Right lobe of liver (tissue), 6 donors: ENCODE data around the gene ALCAM. TPM values are rescaled to one million over a fixed set of nuclear protein-coding genes. Genes with fewer than 3 reads are reported as not detected.

Experiments
- ATAC-seq, 4 donors: fragments of 200-7000 bp; cut with Tn5 transposase; one replicate each; pipeline ENCODE4 v1.9.1; 2020; ENCODE audit warnings: mild to moderate bottlenecking in 4 of 4, moderate library complexity in 4 of 4
- DNase-seq, 3 donors: peaks; one replicate each; pipeline ENCODE4 v3.0.0-alpha.2; 2020
- H3K27ac ChIP-seq, 3 donors: fragments of 200-600 bp; one replicate each; pipeline ENCODE4 v1.8.0; 2022
- H3K27me3 ChIP-seq, 2 donors: fragments of 200-600 bp; one replicate each; pipeline ENCODE4 v1.8.0; 2022
- H3K36me3 ChIP-seq, 4 donors: fragments of 200-600 bp; sonication (generic) in 1 of 4; one replicate each; pipeline versions ENCODE4 v1.5.1 to v1.8.0; 2017 to 2022; ENCODE audit warnings: control low read depth in 1 of 4
- H3K4me1 ChIP-seq, 4 donors: fragments of 200-600 bp; sonication (generic) in 1 of 4; one replicate each; pipeline versions ENCODE4 v1.5.1 to v1.8.0; 2017 to 2022; ENCODE audit warnings: control low read depth in 1 of 4
- H3K4me3 ChIP-seq, 3 donors: fragments of 200-600 bp; one replicate each; pipeline ENCODE4 v1.8.0; 2022
- H3K9me3 ChIP-seq, 4 donors: fragments of 200-600 bp; sonication (generic) in 1 of 4; one replicate each; pipeline versions ENCODE4 v1.5.1 to v1.8.0; 2017 to 2022; ENCODE audit warnings: control low read depth in 1 of 4
- POLR2A ChIP-seq: fragments of 450-650 bp; IDR thresholded peaks from one replicate; pipeline ENCODE4 v1.6.1; 2017; ENCODE audit warnings: antibody characterized with exemption, mild to moderate bottlenecking
- WGBS: methylation state at CpG from one replicate; pipeline ENCODE4 v1.1.6; 2018; ENCODE audit warnings: low coverage, low lambda C conversion rate; ENCODE audit not compliant: insufficient coverage; ENCODE audit errors: missing lambda C conversion rate; 5-methylcytosine and 5-hydroxymethylcytosine counted together
- intact Hi-C, 2 donors: fragments of 100-400 bp; cut with DNase I; formaldehyde crosslinking; loops; one replicate each; pipeline versions ENCODE4 v1.11.2 to v1.14.1; 2022
- total RNA-seq, 6 experiments: library from RNA; depleted of rRNA in 2 of 6; stranded (reverse); fragments of >200 nt in 2 of 6; fragmentation: NEBNext Ultra II Directional in 3 of 6; extraction: Animal tissue kit (Norgen Biotek cat#: 25700) in 3 of 6; gene quantifications; one replicate each; pipeline versions ENCODE4 v1.1.0 to v1.2.4, GENCODE V29; 2016 to 2023
- TF ChIP-seq, protein P1 (sequence below), 4 donors: fragments of 200-600 bp in 3 of 4; fragments of 450-650 bp in 1 of 4; IDR thresholded peaks; one replicate each; pipeline versions ENCODE4 v1.5.1 to v1.8.0; 2016 to 2022; ENCODE audit warnings: antibody characterized with exemption in 4 of 4, mild to moderate bottlenecking in 2 of 4
- donor health status: DM: no; HTN: yes; CAD: no.
- donor health status: DM: no; HTN: no; CAD: no.
- donor health status: DM: no; HTN: no; CAD: no.
- donor health status: DM: no; HTN: yes; CAD: no.
- donor health status: DM: no; HTN: yes; CAD: no.

ALCAM gene
- total RNA-seq, 6 experiments from 2014 or later, result 21.9 to 43.4 (median 34.5) TPM

DNA sequence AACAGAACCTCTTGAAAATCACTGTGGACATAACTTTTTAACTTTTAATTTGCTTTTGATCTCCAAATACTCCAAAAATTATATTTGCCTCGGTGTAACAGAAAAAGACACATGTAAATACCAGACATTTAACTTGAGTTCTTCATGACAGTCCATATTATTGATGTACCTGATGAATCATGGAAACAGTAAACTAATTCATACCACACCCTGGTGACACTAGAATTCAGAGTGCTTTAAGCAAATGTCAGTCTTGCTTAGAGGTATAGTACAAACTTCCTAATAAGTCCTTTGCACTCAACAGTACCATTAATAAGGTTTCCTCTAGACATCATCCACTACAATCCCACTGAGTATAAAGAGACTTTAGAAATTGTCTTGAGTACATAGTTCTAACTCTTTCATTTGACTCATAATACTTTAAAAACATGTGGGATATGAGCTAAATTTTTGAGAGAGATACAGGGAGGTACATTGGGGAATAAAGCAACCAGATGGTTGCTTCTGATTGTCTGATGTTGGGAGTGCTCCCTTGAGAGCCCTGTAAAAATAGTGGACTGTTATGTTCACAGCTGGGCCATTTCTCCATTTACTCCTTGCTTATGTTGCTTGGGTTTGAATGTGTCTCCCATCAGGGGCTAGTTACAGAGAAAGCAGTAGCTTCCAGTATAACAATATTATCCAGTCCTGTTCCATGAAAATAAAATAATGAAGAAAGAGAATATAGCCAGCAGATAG lies 175.7 kb downstream of the ALCAM start:
- TF ChIP-seq, protein P1, sequence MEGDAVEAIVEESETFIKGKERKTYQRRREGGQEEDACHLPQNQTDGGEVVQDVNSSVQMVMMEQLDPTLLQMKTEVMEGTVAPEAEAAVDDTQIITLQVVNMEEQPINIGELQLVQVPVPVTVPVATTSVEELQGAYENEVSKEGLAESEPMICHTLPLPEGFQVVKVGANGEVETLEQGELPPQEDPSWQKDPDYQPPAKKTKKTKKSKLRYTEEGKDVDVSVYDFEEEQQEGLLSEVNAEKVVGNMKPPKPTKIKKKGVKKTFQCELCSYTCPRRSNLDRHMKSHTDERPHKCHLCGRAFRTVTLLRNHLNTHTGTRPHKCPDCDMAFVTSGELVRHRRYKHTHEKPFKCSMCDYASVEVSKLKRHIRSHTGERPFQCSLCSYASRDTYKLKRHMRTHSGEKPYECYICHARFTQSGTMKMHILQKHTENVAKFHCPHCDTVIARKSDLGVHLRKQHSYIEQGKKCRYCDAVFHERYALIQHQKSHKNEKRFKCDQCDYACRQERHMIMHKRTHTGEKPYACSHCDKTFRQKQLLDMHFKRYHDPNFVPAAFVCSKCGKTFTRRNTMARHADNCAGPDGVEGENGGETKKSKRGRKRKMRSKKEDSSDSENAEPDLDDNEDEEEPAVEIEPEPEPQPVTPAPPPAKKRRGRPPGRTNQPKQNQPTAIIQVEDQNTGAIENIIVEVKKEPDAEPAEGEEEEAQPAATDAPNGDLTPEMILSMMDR (IDR thresholded peaks at IDR 0.05), result no peak
- TF ChIP-seq POLR2A, result no peak
- intact Hi-C loops, result no loop called here
- WGBS, result 100% methylated on average over 1 of the region's 1 CpG

DNA sequence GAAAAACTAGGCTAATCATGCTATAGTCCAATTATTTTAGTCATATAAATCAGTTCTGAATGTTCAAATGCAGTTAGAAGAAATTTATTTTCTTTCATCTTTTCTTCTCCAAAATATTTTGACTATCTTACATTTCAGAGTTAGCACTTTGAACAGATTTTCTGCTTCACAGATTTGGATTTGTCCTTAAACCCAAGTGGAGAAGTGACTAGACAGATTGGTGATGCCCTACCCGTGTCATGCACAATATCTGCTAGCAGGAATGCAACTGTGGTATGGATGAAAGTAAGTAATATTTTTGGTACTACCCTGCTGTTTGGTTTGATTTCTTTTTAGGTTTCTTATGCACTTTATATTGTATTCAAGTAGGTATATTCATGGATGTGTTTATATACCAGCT lies 178.3 kb downstream of the ALCAM start:
- Histone ChIP-seq H3K36me3 (peaks cover 0 to 42% (median 3%) of the 10 kb centered on the region in 4 donors), H3K27me3 (no peaks in the 10 kb centered on the region), H3K4me3 (no peak overlapping the region), H3K27ac (no peak overlapping the region), H3K9me3 (no peaks in the 10 kb centered on the region), H3K4me1 (no peaks in the 10 kb centered on the region)
- DNase-seq (no peak), ATAC-seq (no peak)
- no peak for TF ChIP-seq POLR2A
- TF ChIP-seq, protein P1 (IDR thresholded peaks at IDR 0.05), result no peak
- WGBS, result 100% methylated on average over 1 of the region's 1 CpG
- intact Hi-C loops, result no loop called here

More for the DNA sequence above, 175.7 kb downstream of the ALCAM start:
- ATAC-seq (no peak), DNase-seq (no peak)
- no peak overlapping the region for H3K4me3 ChIP-seq
- H3K36me3 ChIP-seq, result peaks cover 0 to 32% (median 3%) of the 10 kb centered on the region in 4 donors
- no peak overlapping the region for H3K27ac ChIP-seq
- peaks cover 0 to 8% (median 0%) of the 10 kb centered on the region in 4 donors for H3K4me1 ChIP-seq
- no peaks in the 10 kb centered on the region for H3K27me3 ChIP-seq
- H3K9me3 ChIP-seq, result no peaks in the 10 kb centered on the region

DNA sequence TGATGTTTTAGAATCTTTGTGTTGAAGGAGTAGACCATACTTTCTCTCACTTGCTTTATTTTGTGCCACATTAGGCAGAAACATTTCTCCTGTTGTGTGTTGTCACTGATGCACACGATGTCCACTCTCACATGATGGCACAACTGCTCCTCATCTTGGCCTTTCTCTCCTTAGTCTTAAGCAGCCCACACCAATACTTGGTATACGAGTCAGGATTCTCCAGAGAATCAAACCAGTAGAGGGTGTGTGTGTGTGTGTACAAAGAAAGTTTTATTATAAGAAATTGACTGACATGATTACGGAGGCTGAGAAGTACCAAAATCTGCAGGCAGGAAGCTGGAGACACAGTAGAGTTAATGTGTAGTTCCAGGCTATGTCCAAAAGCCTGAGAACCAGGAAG lies 187.1 kb downstream of the ALCAM start:
- H3K36me3 ChIP-seq, result peaks cover 0 to 36% (median 0%) of the 10 kb centered on the region in 4 donors
- no peak overlapping the region for H3K4me3 ChIP-seq
- H3K9me3 ChIP-seq, result no peaks in the 10 kb centered on the region
- intact Hi-C loops, result no loop called here
- TF ChIP-seq POLR2A, result no peak
- TF ChIP-seq, protein P1 (IDR thresholded peaks at IDR 0.05), result no peak
- DNase-seq (no peak), ATAC-seq (no peak)
- H3K27me3 ChIP-seq, result no peaks in the 10 kb centered on the region
- H3K4me1 ChIP-seq, result no peaks in the 10 kb centered on the region
- no peak overlapping the region for H3K27ac ChIP-seq
- 85% methylated on average over 2 of the region's 3 CpGs for WGBS

DNA sequence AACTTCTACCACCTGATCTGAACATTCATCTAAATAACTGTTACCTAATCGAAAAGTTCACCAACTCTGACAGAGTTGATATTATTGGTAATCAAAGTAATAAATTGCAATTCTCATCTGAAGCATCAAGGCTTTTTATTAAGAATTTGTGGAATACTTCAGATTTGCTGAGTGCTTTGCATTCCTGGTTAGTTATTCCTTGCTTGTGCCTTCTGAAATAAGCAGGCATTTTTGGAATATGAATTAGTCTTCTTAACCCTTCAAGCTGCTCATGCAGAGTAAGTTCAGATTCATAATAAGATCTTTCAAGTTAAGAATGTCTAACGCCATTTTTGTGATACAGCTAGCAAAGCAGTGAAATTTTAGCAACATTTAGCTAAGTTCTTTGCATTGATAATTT lies 188.5 kb downstream of the ALCAM start:
- DNase-seq (no peak), ATAC-seq (no peak)
- no peaks in the 10 kb centered on the region for H3K9me3 ChIP-seq
- intact Hi-C loops, result no loop called here
- TF ChIP-seq, protein P1 (IDR thresholded peaks at IDR 0.05), result no peak
- TF ChIP-seq POLR2A, result no peak
- H3K4me3 ChIP-seq, result no peak overlapping the region
- H3K27ac ChIP-seq, result no peak overlapping the region
- H3K4me1 ChIP-seq, result no peaks in the 10 kb centered on the region
- 82% methylated on average over 2 of the region's 2 CpGs for WGBS
- no peaks in the 10 kb centered on the region for H3K27me3 ChIP-seq
- peaks cover 0 to 32% (median 0%) of the 10 kb centered on the region in 4 donors for H3K36me3 ChIP-seq
